ENCODE measurements around the gene TFAP2A. TPM values are rescaled to one million over a fixed set of nuclear protein-coding genes. Genes with fewer than 3 reads are reported as not detected.

TFAP2A gene
- total RNA-seq, 1 donor from 2014 or later, result 66.6 TPM

GRCh38 chr6:10393544-10394225, 21.2 kb downstream of the TFAP2A start:
- Mint-ChIP-seq H3K36me3 (peaks cover 17% of the 10 kb centered on the region), H3K4me3 (no peak overlapping the region), H3K27me3 (peaks cover 85% of the 10 kb centered on the region), H3K9me3 (no peaks in the 10 kb centered on the region), H3K27ac (no peak overlapping the region), H3K4me1 (ENCODE audit: unreplicated experiment) (peaks cover 54% of the 10 kb centered on the region)
- TF ChIP-seq, protein P1, sequence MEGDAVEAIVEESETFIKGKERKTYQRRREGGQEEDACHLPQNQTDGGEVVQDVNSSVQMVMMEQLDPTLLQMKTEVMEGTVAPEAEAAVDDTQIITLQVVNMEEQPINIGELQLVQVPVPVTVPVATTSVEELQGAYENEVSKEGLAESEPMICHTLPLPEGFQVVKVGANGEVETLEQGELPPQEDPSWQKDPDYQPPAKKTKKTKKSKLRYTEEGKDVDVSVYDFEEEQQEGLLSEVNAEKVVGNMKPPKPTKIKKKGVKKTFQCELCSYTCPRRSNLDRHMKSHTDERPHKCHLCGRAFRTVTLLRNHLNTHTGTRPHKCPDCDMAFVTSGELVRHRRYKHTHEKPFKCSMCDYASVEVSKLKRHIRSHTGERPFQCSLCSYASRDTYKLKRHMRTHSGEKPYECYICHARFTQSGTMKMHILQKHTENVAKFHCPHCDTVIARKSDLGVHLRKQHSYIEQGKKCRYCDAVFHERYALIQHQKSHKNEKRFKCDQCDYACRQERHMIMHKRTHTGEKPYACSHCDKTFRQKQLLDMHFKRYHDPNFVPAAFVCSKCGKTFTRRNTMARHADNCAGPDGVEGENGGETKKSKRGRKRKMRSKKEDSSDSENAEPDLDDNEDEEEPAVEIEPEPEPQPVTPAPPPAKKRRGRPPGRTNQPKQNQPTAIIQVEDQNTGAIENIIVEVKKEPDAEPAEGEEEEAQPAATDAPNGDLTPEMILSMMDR (conservative IDR thresholded peaks at IDR 0.05), result no peak
- no peak for DNase-seq (ENCODE audit: extremely low spot score, unreplicated experiment)

- no peak overlapping the region for H3K27ac Mint-ChIP-seq
Observed at GRCh38 chr6:10391799-10392198, 23.1 kb downstream of the TFAP2A start.

DNA sequence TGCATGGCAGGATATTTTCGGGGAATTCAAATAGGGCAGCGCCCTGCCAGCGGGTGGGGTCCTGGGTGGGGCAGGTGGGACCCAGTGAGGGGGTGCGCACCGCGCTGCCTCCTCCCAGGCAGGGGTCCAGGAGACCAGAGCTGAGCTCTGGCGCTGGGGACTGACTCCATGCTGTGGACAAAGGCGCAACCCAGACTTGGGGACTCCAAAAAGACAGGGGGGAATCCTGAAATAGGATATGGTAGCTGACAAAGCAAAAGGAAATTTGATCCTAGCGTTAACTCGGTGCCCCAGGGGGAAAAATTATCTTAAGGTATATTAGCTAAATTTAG, 23.6 kb downstream of the TFAP2A start:
- Mint-ChIP-seq H3K36me3 (peaks cover 5% of the 10 kb centered on the region), H3K4me3 (no peak overlapping the region), H3K27me3 (peaks cover 98% of the 10 kb centered on the region), H3K4me1 (ENCODE audit: unreplicated experiment) (peaks cover 53% of the 10 kb centered on the region), H3K27ac (no peak overlapping the region), H3K9me3 (no peaks in the 10 kb centered on the region)
- TF ChIP-seq, protein P1 (conservative IDR thresholded peaks at IDR 0.05), result no peak
- DNase-seq (ENCODE audit: extremely low spot score, unreplicated experiment), result no peak

More at GRCh38 chr6:10391799-10392198, 23.1 kb downstream of the TFAP2A start:
- Mint-ChIP-seq H3K4me1 (ENCODE audit: unreplicated experiment) (peaks cover 49% of the 10 kb centered on the region), H3K36me3 (peaks cover 6% of the 10 kb centered on the region), H3K4me3 (no peak overlapping the region), H3K27me3 (peaks cover 95% of the 10 kb centered on the region), H3K9me3 (no peaks in the 10 kb centered on the region)
- TF ChIP-seq, protein P1 (conservative IDR thresholded peaks at IDR 0.05), result no peak
- no peak for DNase-seq (ENCODE audit: extremely low spot score, unreplicated experiment)

GRCh38 chr6:10390495-10391298, 24.2 kb downstream of the TFAP2A start:
- no peak for DNase-seq (ENCODE audit: extremely low spot score, unreplicated experiment)
- Mint-ChIP-seq H3K9me3 (no peaks in the 10 kb centered on the region), H3K4me3 (peak overlapping the region; percentile 58), H3K36me3 (peaks cover 5% of the 10 kb centered on the region), H3K4me1 (ENCODE audit: unreplicated experiment) (peaks cover 56% of the 10 kb centered on the region), H3K27ac (no peak overlapping the region), H3K27me3 (peaks cover 98% of the 10 kb centered on the region)
- TF ChIP-seq, protein P1 (conservative IDR thresholded peaks at IDR 0.05), result no peak

DNA sequence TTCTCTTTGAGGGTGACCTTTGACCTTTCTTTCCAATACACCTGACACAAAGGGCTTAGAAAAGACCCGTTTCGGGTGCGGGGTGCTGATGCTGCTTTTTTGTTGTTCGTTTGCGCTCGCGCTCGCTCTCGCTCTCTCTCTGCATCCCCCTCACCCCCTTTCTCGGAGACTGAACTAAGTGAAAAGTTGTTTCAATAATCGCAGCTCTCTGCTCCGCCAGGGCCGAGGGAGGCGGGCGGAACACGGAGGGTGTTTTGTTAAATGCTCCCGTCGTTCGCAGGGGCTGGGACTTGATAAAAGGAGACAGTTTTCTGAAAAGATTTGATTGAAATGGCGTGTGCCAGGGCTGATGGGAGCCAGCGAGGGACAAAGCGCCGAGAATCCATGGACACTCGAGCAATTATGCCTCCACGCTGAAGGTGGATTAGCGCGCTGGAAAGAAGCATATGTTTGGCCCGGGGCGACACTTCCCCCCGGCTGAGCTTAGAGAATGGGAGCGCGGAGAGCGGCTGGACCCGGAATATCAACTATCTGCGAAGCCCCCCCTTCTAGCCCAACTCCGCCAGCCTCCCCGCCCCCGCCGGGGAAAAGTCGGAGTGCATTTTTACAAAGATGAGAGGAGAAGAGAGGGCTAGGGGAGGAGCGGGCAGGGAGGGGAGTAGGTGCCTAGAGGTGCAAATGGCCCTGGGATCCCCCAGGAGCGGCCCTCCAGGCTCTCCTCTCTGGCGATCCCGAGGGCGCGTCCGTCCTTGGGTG, 25.0 kb downstream of the TFAP2A start:
- H3K4me1 Mint-ChIP-seq (ENCODE audit: unreplicated experiment), result peaks cover 50% of the 10 kb centered on the region

More for the DNA sequence above, 25.0 kb downstream of the TFAP2A start:
- DNase-seq (ENCODE audit: extremely low spot score, unreplicated experiment), result no peak
- Mint-ChIP-seq H3K36me3 (peaks cover 5% of the 10 kb centered on the region), H3K27ac (peak overlapping the region; percentile 67), H3K9me3 (no peaks in the 10 kb centered on the region), H3K27me3 (peaks cover 98% of the 10 kb centered on the region), H3K4me3 (peak overlapping the region; percentile 84)
- TF ChIP-seq, protein P1 (conservative IDR thresholded peaks at IDR 0.05), result no peak
